Subcutaneous abdominal adipose tissue (tissue), 5 donors: ENCODE data around the gene PREP.
"Not testable (repeated sequence)": the region's sequence is repeated elsewhere in the genome, so short reads cannot be mapped to it uniquely, and the experiment has no call there.

ENCODE experiments used
- H3K27ac ChIP-seq: one replicate; pipeline ENCODE4 v1.7.0; 2013; ENCODE audit warnings: low read depth, mild to moderate bottlenecking, inconsistent platforms, low read length, moderate library complexity
- H3K27me3 ChIP-seq, 5 donors: one replicate each; pipeline ENCODE4 v1.7.0; 2013; ENCODE audit warnings: low read length in 5 of 5, inconsistent platforms in 1 of 5; ENCODE audit not compliant: control insufficient read depth in 5 of 5, insufficient read depth in 4 of 5
- H3K36me3 ChIP-seq, 5 donors: one replicate each; pipeline ENCODE4 v1.7.0; 2013; ENCODE audit warnings: low read length in 5 of 5; ENCODE audit not compliant: control insufficient read depth in 5 of 5, insufficient read depth in 5 of 5
- H3K4me1 ChIP-seq, 5 donors: one replicate each; pipeline ENCODE4 v1.7.0; 2013; ENCODE audit warnings: low read length in 5 of 5, mild to moderate bottlenecking in 3 of 5, moderate library complexity in 1 of 5; ENCODE audit not compliant: control insufficient read depth in 5 of 5, insufficient read depth in 5 of 5
- H3K4me3 ChIP-seq, 5 donors: one replicate each; pipeline ENCODE4 v1.7.0; 2013; ENCODE audit warnings: low read length in 5 of 5, low read depth in 1 of 5
- H3K9ac ChIP-seq, 5 donors: one replicate each; pipeline ENCODE4 v1.7.0; 2013; ENCODE audit warnings: low read length in 5 of 5, mild to moderate bottlenecking in 4 of 5, moderate library complexity in 3 of 5
- H3K9me3 ChIP-seq, 5 donors: one replicate each; pipeline ENCODE4 v1.7.0; 2013; ENCODE audit warnings: low read length in 5 of 5; ENCODE audit not compliant: control insufficient read depth in 5 of 5
- donor health status: healthy.
- donor health status: healthy.
- donor health status: healthy.
- donor health status: healthy.
- donor health status: healthy.

The PREP gene

GRCh38 chr6:105430685-105431084 lies 27.8 kb upstream of the PREP start:
- Histone ChIP-seq H3K9ac (no peak overlapping the region), H3K36me3 (no peaks in the 10 kb centered on the region), H3K4me3 (no peak overlapping the region), H3K9me3 (no peaks in the 10 kb centered on the region), H3K27me3 (no peaks in the 10 kb centered on the region), H3K4me1 (peaks cover 0 to 18% (median 12%) of the 10 kb centered on the region in 5 donors), H3K27ac (no peak overlapping the region)

- H3K36me3 ChIP-seq: no peaks in the 10 kb centered on the region
- H3K27ac ChIP-seq: no peak overlapping the region
- H3K4me1 ChIP-seq: peaks cover 0 to 18% (median 12%) of the 10 kb centered on the region in 5 donors
These were observed 26.8 kb upstream of the PREP start for GRCh38 chr6:105429676-105430075.

DNA sequence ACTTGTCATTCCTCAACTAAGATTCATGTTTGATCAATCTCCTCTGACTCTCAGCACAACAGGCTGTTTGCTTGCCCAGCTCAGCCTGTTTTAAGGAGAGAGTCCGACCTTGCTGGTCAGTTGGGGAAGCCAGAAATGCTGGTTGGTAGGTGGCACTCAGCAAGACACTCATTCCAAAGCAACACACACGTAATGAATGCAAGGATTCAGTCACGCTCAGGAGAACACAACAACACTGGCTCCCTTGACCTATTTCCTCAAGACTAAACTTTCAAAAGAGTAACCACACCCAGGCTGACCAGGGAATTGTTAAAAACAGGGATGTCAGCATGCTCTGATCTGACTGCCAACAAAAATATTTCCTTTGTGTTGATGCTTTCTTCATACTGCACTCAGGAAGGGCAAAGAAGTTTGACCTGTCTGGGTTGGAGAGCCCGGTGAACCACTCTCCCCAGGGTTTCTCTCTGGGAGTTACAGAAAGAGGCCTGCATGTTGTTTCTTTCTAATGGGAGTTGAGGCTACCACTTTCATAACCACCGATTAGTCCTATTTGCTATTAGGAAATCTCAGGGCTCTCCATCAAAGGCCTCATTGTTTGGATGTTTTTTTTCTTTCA lies 25.6 kb upstream of the PREP start:
- H3K9ac ChIP-seq: no peak overlapping the region
- H3K4me1 ChIP-seq: peaks cover 0 to 18% (median 12%) of the 10 kb centered on the region in 5 donors
- no peaks in the 10 kb centered on the region for H3K9me3 ChIP-seq
- no peaks in the 10 kb centered on the region for H3K36me3 ChIP-seq
- no peak overlapping the region for H3K27ac ChIP-seq
- no peaks in the 10 kb centered on the region for H3K27me3 ChIP-seq
- no peak overlapping the region for H3K4me3 ChIP-seq

More at GRCh38 chr6:105429676-105430075, 26.8 kb upstream of the PREP start:
- Histone ChIP-seq H3K9ac (no peak overlapping the region), H3K4me3 (no peak overlapping the region), H3K9me3 (no peaks in the 10 kb centered on the region), H3K27me3 (no peaks in the 10 kb centered on the region)

GRCh38 chr6:105424175-105424783 lies 21.4 kb upstream of the PREP start:
- Histone ChIP-seq H3K9ac (no peak overlapping the region), H3K27me3 (no peaks in the 10 kb centered on the region), H3K4me3 (no peak overlapping the region), H3K36me3 (no peaks in the 10 kb centered on the region), H3K4me1 (peaks cover 0 to 11% (median 9%) of the 10 kb centered on the region in 5 donors), H3K9me3 (no peaks in the 10 kb centered on the region), H3K27ac (no peak overlapping the region)

DNA sequence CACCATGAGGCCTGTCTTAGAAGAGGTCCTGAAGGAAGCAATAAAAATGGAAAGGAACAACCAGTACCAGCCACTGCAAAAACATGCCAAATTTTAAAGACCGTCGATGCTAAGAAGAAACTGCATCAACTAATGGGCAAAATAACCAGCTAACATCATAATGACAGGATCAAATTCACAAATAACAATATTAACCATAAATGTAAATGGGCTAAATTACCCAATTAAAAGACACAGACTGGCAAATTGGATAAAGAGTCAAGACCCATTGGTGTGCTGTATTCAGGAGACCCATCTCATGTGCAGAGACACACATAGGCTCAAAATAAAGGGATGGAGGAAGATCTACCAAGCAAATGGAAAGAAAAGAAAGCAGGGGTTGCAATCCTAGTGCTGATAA lies 14.1 kb upstream of the PREP start:
- H3K27ac ChIP-seq, H3K9ac ChIP-seq, H3K36me3 ChIP-seq, H3K4me3 ChIP-seq, H3K27me3 ChIP-seq, H3K4me1 ChIP-seq: not testable (repeated sequence)
- H3K9me3 ChIP-seq: peaks cover 0 to 12% (median 8%) of the 10 kb centered on the region in 5 donors

DNA sequence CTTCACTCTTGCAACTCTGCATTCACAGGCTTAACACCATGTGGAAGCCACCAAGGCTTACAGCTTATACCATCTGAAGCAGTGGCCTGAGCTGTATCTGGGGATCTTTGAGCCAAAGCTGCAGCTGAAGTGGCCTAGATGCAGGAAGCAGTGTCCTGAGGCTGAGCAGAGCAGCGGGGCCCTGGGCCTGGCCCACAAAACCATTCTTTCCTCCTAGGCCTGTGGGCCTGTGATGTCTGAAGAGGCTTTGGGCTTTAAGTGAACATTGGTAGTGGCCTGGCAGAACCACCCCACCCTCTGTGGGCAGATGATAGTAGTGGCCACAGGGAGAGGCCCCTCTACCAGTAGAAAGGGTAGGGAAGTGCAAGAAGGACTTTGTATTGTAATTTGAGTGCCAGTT lies 6.9 kb upstream of the PREP start:
- Histone ChIP-seq H3K9me3 (peaks cover 0 to under 1% (median 0%) of the 10 kb centered on the region in 5 donors), H3K36me3 (no peaks in the 10 kb centered on the region), H3K27me3 (no peaks in the 10 kb centered on the region), H3K9ac (no peak overlapping the region), H3K27ac (no peak overlapping the region), H3K4me3 (no peak overlapping the region), H3K4me1 (no peaks in the 10 kb centered on the region)

DNA sequence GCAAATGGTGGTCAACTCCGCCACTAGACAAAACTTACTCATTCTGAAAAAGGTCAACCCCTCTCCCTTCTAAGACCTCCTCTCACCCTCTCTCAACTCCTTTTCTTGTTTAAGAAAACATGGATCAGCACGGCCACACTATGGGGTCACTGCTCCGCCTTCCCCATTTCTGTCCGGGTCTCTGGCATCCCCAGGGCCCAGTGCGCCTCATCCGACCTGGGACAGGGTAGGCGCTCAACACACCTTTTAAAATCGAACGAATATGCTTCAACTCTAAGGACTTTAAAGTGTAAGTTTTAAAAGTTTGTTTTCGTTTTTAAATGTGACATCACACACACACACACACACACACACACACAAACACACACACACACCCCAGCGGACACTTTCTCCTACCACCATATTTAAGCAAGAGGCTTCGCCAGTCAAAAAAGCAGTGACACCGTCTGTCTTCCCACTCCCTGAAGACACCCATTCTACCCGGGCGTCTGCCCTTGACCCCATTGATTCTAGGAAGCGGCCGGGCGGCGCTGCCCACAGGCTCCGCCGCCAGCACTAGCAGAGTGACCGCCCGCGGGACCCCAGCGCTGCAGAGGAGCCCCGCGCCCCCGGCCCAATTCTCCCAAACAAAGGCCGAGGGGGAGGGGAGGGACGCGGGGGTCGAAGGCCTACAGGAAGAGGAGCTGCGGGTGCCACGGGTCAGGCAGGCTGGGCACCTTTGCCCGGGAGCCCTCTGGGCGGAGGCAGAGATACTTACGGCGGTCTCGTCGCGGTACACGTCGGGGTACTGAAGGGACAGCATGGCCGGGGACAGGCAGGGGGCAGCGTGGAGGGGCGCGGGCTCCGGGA lies 568 bp downstream of the PREP start:
- Histone ChIP-seq H3K9ac (peak overlapping the region; percentile 51 to 91 (median 81)), H3K4me3 (peak overlapping the region; percentile 78 to 94 (median 88)), H3K9me3 (no peaks in the 10 kb centered on the region), H3K27ac (peak overlapping the region; percentile 75), H3K36me3 (no peaks in the 10 kb centered on the region), H3K27me3 (no peaks in the 10 kb centered on the region), H3K4me1 (peaks cover 0 to 45% (median 38%) of the 10 kb centered on the region in 5 donors)

DNA sequence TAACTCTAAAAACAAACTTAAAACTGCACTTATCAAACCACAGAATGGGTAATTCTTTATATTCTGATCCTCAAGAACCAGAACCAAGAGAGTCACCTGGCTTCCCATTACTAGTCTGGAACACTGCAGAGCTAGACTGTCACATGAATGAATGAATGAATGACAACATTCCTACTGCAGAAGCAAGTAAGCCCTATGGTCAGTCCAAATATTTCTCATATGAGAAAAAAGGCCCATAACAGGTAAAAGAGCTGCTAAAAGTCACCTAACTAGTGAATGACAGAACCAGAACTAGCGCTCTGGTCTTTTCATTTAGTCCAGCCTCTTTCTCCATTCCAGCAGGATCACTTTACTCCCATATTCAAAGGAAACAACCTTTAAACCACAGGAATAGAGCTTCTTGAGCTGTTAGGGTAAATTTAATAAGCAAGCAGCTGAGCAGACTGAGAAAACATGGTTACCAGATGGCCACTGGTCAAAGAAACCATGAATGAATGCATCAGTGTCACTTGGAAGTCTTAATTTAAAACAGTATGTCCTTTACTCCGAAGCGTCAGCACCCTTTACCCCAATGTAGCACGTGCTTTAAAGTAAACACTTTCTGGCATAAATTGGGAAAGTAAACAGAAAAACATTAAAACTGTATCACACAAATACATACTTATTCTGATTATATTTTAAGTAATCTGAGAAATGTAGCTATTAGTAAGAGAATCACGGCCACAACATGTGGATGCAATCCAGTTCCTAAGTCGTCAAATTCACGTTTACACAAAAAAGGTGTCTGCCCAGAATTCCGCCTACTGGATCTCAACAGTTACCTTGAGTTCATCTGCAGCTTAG lies 1.4 kb downstream of the PREP start:
- H3K9me3 ChIP-seq: no peaks in the 10 kb centered on the region
- H3K4me1 ChIP-seq: peaks cover 0 to 45% (median 38%) of the 10 kb centered on the region in 5 donors
- peak overlapping the region in 4 of 5 donors; percentile 79 to 91 (median 83) for H3K9ac ChIP-seq
- peak overlapping the region; percentile 78 to 94 (median 88) for H3K4me3 ChIP-seq
- peak overlapping the region; percentile 75 for H3K27ac ChIP-seq
- H3K27me3 ChIP-seq: no peaks in the 10 kb centered on the region
- peaks cover 0 to 6% (median 3%) of the 10 kb centered on the region in 5 donors for H3K36me3 ChIP-seq

GRCh38 chr6:105400501-105400900 lies 2.4 kb downstream of the PREP start:
- H3K36me3 ChIP-seq: peaks cover 9 to 15% (median 12%) of the 10 kb centered on the region in 5 donors
- peaks cover 0 to 45% (median 38%) of the 10 kb centered on the region in 5 donors for H3K4me1 ChIP-seq
- no peak overlapping the region for H3K4me3 ChIP-seq
- H3K27me3 ChIP-seq: no peaks in the 10 kb centered on the region
- peak overlapping the region; percentile 2 for H3K27ac ChIP-seq
- no peak overlapping the region for H3K9ac ChIP-seq
- no peaks in the 10 kb centered on the region for H3K9me3 ChIP-seq
